COLO829 (cell line): ENCODE data around the gene XPO6.

Experiments
- DNase-seq: peaks from one replicate; pipeline ENCODE4 v3.0.0; 2012; ENCODE audit warnings: low spot score

The XPO6 gene

GRCh38 chr16:28089205-28089991 is 122.4 kb downstream of the XPO6 start:
- DNase-seq, result no peak

- no peak for DNase-seq
Measured at GRCh38 chr16:28087675-28088300, 124.0 kb downstream of the XPO6 start.

- no peak for DNase-seq
Measured at GRCh38 chr16:28087140-28087660, 124.6 kb downstream of the XPO6 start.

- DNase-seq, result no peak
Measured at GRCh38 chr16:28086186-28087139, 125.3 kb downstream of the XPO6 start.

GRCh38 chr16:28085389-28086171 is 126.2 kb downstream of the XPO6 start:
- no peak for DNase-seq

- DNase-seq, result no peak
Measured at GRCh38 chr16:28084209-28084608, 127.6 kb downstream of the XPO6 start.

GRCh38 chr16:28082624-28083023 is 129.1 kb downstream of the XPO6 start:
- no peak for DNase-seq

- no peak for DNase-seq
Measured at GRCh38 chr16:28081391-28081968, 130.3 kb downstream of the XPO6 start.

- DNase-seq, result no peak
Measured at GRCh38 chr16:28078261-28078660, 133.5 kb downstream of the XPO6 start.

GRCh38 chr16:28073836-28074235 is 137.9 kb downstream of the XPO6 start:
- no peak for DNase-seq

GRCh38 chr16:28072087-28072486 is 139.7 kb downstream of the XPO6 start:
- no peak for DNase-seq

GRCh38 chr16:28069971-28070794 is 141.6 kb downstream of the XPO6 start:
- no peak for DNase-seq

- no peak for DNase-seq
Measured at GRCh38 chr16:28068976-28069375, 142.8 kb downstream of the XPO6 start.

GRCh38 chr16:28067604-28068379 is 144.0 kb downstream of the XPO6 start:
- no peak for DNase-seq

GRCh38 chr16:28064706-28065249 is 147.0 kb downstream of the XPO6 start:
- DNase-seq, result no peak

GRCh38 chr16:28064150-28064549 is 147.6 kb downstream of the XPO6 start:
- DNase-seq, result no peak

- DNase-seq, result no peak
Measured at GRCh38 chr16:28063591-28064061, 148.1 kb downstream of the XPO6 start, which contains the start of gene GSG1L. Gene GSG1L (minus strand): TSS chr16:28063714. CDS start chr16:28063424, 290 bp downstream.

GRCh38 chr16:28062847-28063521 is 148.8 kb downstream of the XPO6 start:
- no peak for DNase-seq
